ENCODE results near the gene ECT2.

DNA sequence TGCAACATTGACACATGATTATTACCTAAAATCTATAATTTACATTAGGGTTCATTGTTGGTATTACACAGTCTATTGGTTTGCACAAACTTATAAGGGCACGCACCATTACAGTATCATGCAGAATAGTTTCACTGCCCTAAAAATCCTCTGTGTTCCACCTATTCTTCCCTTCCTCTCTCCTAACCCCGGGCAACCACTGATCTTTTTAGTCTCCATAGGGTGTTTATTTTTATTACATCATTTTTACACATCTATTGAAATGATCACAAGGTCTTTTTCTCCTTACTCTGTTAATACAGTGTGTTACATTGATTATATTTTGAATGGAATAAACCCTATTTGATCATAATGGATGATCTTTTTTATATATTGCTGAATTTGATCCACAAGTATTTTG, 15.5 kb upstream of the ECT2 start:
- TF ChIP-seq, protein P1, sequence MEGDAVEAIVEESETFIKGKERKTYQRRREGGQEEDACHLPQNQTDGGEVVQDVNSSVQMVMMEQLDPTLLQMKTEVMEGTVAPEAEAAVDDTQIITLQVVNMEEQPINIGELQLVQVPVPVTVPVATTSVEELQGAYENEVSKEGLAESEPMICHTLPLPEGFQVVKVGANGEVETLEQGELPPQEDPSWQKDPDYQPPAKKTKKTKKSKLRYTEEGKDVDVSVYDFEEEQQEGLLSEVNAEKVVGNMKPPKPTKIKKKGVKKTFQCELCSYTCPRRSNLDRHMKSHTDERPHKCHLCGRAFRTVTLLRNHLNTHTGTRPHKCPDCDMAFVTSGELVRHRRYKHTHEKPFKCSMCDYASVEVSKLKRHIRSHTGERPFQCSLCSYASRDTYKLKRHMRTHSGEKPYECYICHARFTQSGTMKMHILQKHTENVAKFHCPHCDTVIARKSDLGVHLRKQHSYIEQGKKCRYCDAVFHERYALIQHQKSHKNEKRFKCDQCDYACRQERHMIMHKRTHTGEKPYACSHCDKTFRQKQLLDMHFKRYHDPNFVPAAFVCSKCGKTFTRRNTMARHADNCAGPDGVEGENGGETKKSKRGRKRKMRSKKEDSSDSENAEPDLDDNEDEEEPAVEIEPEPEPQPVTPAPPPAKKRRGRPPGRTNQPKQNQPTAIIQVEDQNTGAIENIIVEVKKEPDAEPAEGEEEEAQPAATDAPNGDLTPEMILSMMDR (IDR thresholded peaks at IDR 0.05; ENCODE audit: borderline replicate concordance, extremely low read depth, low read length, poor library complexity, severe bottlenecking) = no peak
- no peak for TF ChIP-seq EZH2 (IDR thresholded peaks at IDR 0.05; ENCODE audit: borderline replicate concordance, low read depth, low read length, severe bottlenecking)
